DND-41 (cell line): ENCODE data around the gene FAM168A.

Source experiments
- ATAC-seq: fragments of 200-7000 bp; cut with Tn5 transposase; 3 replicates; pipeline ENCODE4 v1.9.1; 2021; ENCODE audit warnings: low read depth; ENCODE audit not compliant: insufficient read depth
- DNase-seq: peaks from one replicate; pipeline ENCODE4 v3.0.0-alpha.2; 2020
- H2AFZ ChIP-seq: 2 replicates; pipeline ENCODE4 v1.6.0; 2012; ENCODE audit warnings: low read depth, low read length
- H3K27ac ChIP-seq: 2 replicates; pipeline ENCODE4 v1.5.1; 2012; ENCODE audit warnings: low read length, inconsistent platforms
- H3K27me3 ChIP-seq: fragments of 200-600 bp; sonication (generic); 2 replicates; pipeline ENCODE4 v1.6.0; 2012; ENCODE audit warnings: low read length, mild to moderate bottlenecking, inconsistent platforms; ENCODE audit not compliant: insufficient read depth, poor library complexity
- H3K36me3 ChIP-seq: 2 replicates; pipeline ENCODE4 v1.5.1; 2012; ENCODE audit warnings: low read length, inconsistent platforms; ENCODE audit not compliant: insufficient read depth
- H3K4me1 ChIP-seq: 2 replicates; pipeline ENCODE4 v1.5.1; 2012; ENCODE audit warnings: mild to moderate bottlenecking, low read length; ENCODE audit not compliant: insufficient read depth
- H3K4me2 ChIP-seq: 2 replicates; pipeline ENCODE4 v1.6.0; 2012; ENCODE audit warnings: mild to moderate bottlenecking, moderate library complexity, low read length, inconsistent platforms; ENCODE audit not compliant: insufficient read depth
- H3K4me3 ChIP-seq, 2 experiments: fragments of 200-600 bp in 1 of 2; shearing (Covaris generic) in 1 of 2; 2 replicates each; pipeline ENCODE4 v1.5.1; 2012 to 2016; ENCODE audit warnings: inconsistent platforms in 2 of 2, low read length in 2 of 2, mild to moderate bottlenecking in 2 of 2, low read depth in 1 of 2, moderate library complexity in 1 of 2
- H3K79me2 ChIP-seq: 2 replicates; pipeline ENCODE4 v1.6.0; 2012; ENCODE audit warnings: low read length, inconsistent platforms; ENCODE audit not compliant: insufficient read depth
- H3K9ac ChIP-seq: 2 replicates; pipeline ENCODE4 v1.6.0; 2012; ENCODE audit warnings: low read depth, mild to moderate bottlenecking, inconsistent platforms, low read length, moderate library complexity
- H3K9me3 ChIP-seq: 2 replicates; pipeline ENCODE4 v1.5.1; 2012; ENCODE audit warnings: low read length, moderate library complexity, mild to moderate bottlenecking, inconsistent platforms; ENCODE audit not compliant: insufficient read depth, severe bottlenecking
- H4K20me1 ChIP-seq: 2 replicates; pipeline ENCODE4 v1.6.0; 2012; ENCODE audit warnings: low read length; ENCODE audit not compliant: insufficient read depth
- EZH2 ChIP-seq: IDR thresholded peaks from 3 replicates; pipeline ENCODE4 v1.6.1; 2012; ENCODE audit warnings: borderline replicate concordance, low read depth, mild to moderate bottlenecking, moderate library complexity, low read length, inconsistent platforms; ENCODE audit not compliant: severe bottlenecking
- TF ChIP-seq, protein P1 (sequence below): IDR thresholded peaks from 2 replicates; pipeline ENCODE4 v1.5.1; 2012; ENCODE audit warnings: borderline replicate concordance, low read length, moderate library complexity, mild to moderate bottlenecking; ENCODE audit not compliant: poor library complexity, severe bottlenecking; ENCODE audit errors: extremely low read depth

FAM168A gene

DNA sequence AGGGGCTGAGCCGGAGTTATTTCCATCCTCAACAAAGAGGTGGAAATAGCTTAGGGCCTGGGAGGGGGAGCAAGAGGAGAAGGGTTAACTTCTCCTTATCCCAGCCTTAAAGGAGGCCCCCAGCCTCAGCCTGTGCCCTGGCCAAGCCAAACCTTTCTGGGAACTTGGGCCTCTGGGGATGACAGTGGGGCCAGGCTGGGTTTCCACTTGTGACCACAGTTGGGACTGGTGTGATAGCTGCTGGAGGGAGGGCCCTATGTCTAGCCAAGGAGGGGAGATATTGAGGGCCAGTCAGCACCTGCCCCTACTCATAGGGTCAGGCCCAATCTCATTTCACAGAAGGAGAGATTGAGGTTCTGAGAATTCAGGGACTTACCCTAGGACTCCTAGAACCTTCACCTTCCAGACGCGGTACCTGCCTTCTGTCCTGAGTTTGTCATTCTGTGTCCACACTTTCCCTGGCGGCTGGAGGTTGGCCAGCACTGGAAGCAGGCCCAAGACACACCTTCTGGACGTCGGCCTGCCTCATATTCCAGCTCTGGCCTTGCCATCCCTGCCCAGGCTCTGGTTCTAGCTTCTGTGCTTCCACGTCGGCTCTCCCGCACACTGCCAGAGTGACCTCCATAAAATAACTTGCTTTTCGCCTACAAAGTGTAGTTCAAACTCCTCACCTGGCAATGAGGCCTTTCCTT, 218.6 kb downstream of the FAM168A start:
- H3K9me3 ChIP-seq: no peaks in the 10 kb centered on the region
- no peak overlapping the region for H2AFZ ChIP-seq
- TF ChIP-seq EZH2: no peak
- TF ChIP-seq, protein P1, sequence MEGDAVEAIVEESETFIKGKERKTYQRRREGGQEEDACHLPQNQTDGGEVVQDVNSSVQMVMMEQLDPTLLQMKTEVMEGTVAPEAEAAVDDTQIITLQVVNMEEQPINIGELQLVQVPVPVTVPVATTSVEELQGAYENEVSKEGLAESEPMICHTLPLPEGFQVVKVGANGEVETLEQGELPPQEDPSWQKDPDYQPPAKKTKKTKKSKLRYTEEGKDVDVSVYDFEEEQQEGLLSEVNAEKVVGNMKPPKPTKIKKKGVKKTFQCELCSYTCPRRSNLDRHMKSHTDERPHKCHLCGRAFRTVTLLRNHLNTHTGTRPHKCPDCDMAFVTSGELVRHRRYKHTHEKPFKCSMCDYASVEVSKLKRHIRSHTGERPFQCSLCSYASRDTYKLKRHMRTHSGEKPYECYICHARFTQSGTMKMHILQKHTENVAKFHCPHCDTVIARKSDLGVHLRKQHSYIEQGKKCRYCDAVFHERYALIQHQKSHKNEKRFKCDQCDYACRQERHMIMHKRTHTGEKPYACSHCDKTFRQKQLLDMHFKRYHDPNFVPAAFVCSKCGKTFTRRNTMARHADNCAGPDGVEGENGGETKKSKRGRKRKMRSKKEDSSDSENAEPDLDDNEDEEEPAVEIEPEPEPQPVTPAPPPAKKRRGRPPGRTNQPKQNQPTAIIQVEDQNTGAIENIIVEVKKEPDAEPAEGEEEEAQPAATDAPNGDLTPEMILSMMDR: no peak
- peaks cover 74% of the 10 kb centered on the region for H4K20me1 ChIP-seq
- ATAC-seq (no peak), DNase-seq (no peak)
- no peaks in the 10 kb centered on the region for H3K27me3 ChIP-seq
- peaks cover 81% of the 10 kb centered on the region for H3K79me2 ChIP-seq
- H3K9ac ChIP-seq: no peak overlapping the region
- peak overlapping the region; percentile 93 for H3K4me2 ChIP-seq
- H3K4me3 ChIP-seq: 0 out of 4 replicates have a peak overlapping the region, but pooled peaks of 1 of the 2 experiments have one; percentile 0
- peaks cover 18% of the 10 kb centered on the region for H3K36me3 ChIP-seq
- peak overlapping the region; percentile 18; the same call in 1 of the 2 replicates for H3K27ac ChIP-seq
- H3K4me1 ChIP-seq: peaks cover 58% of the 10 kb centered on the region

DNA sequence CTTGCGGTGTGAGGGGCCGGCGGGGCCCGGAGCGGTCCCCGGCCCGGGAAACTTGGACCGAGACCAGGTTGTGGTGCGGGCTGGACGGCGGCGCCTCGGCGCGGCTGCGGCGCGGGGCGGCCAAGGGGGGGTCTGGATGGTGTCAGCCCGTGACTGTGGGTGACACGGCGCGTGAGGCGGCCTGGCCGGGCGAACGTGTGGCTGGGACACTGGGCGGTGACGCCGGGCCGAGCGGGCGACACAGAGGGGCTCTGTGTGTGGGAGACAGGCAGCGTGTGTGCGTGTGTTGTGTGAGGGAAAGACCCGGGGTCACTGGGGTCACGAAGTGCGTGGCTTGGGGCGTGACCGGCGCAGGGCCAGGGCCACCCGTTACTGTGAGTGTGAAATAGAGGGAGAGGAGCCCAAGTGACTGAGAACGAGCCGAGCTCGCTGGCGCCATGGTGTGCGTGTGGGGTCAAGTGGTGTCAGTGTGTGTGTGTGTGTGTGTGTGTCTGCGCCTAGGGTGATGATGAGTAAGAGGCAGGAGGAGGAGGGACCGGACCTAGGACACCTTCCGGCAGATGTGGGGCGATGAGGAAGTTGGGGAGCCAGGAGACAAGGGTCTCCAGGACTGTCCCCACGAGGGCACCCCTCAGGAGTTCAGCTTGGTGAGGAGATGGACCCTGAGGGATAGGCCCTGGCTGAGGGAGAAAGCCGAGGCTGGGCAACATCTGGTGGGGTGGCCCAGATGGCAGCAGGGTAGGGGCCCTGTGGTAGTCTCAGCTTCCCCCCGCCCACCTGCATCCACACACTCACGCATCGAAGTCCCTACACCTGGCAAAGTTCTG, 220.9 kb downstream of the FAM168A start:
- Histone ChIP-seq H3K9me3 (no peaks in the 10 kb centered on the region), H3K79me2 (peaks cover 58% of the 10 kb centered on the region), H2AFZ (peak overlapping the region; percentile 87), H3K4me3 (peak overlapping the region; percentile 83 to 93), H3K27ac (peak overlapping the region; percentile 85), H4K20me1 (peaks cover 50% of the 10 kb centered on the region), H3K36me3 (peaks cover 18% of the 10 kb centered on the region), H3K27me3 (no peaks in the 10 kb centered on the region), H3K4me1 (peaks cover 40% of the 10 kb centered on the region), H3K4me2 (peak overlapping the region; percentile 93), H3K9ac (peak overlapping the region; percentile 91)
- TF ChIP-seq, protein P1: no peak
- TF ChIP-seq EZH2: no peak
- ATAC-seq (peak; percentile 25), DNase-seq (peak; percentile 51)

DNA sequence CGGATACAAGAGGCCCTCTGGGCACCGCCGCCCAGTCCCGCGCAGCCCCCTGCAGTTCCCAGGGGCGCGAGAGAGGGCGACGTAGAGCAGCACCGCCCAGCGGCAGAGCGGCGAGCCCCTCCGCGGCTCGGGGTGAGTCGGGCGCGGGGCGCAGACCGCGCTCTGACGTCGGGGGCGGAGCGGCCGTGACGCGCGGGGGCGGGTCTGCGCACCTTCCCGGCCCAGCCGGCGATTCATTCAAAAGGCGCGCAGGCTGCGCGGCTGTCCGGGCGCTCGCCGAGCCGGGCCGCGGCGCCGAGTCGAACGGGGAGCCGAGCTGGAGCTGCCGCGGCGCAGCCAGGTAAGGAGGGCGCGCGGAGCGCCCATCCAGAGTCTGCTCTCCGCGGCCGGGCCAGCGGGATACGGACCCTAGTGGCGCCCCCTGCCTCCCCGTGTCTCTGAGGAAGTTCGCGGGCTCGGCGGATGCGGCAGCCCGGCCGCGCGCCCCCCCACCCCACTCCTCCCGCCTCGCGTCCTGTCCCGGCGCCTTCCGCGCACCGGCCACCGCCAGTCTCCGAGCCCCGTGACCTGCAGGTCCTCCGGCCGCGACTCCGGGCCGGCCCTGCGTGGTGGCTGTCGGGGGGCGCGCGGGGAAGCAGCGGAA, 221.6 kb downstream of the FAM168A start, which contains the start of gene RELT:
Gene RELT (plus strand): TSS at position 240 of the 643 bp plus-strand sequence. CDS start 12,738 bp downstream, outside the sequence.
- H3K27ac ChIP-seq: peak within 1 kb of the TSS; percentile 85
- no peaks in the 10 kb centered on the region for H3K27me3 ChIP-seq
- ATAC-seq (peak; percentile 85), DNase-seq (peak; percentile 92)
- peak within 1 kb of the TSS; percentile 93 for H3K4me2 ChIP-seq
- peak within 1 kb of the TSS; percentile 91 for H3K9ac ChIP-seq
- H3K4me3 ChIP-seq: peak within 1 kb of the TSS; percentile 83 to 93
- no peaks in the 10 kb centered on the region for H3K9me3 ChIP-seq
- peaks cover 40% of the 10 kb centered on the region for H3K4me1 ChIP-seq
- TF ChIP-seq EZH2: no peak
- TF ChIP-seq, protein P1: peak; percentile 84
- H3K79me2 ChIP-seq: peaks cover 51% of the 10 kb centered on the region
- H4K20me1 ChIP-seq: peaks cover 43% of the 10 kb centered on the region
- H3K36me3 ChIP-seq: peaks cover 15% of the 10 kb centered on the region
- peak within 1 kb of the TSS; percentile 87 for H2AFZ ChIP-seq
